Tibial artery (tissue), 4 donors: ENCODE results near the gene UNC5CL.

Experiments
- DNase-seq, 2 donors: peaks; one replicate each; pipeline ENCODE4 v3.0.0-alpha.2; 2019
- H3K27ac ChIP-seq, 2 donors: fragments of 200-600 bp; sonication (generic) in 1 of 2; 1 replicate in 1 of 2; 2 replicates in 1 of 2; pipeline ENCODE4 v1.5.1; 2018 to 2019; ENCODE audit warnings: mild to moderate bottlenecking in 1 of 2
- H3K27me3 ChIP-seq, 2 donors: fragments of 200-600 bp; sonication (generic) in 1 of 2; one replicate each; pipeline versions ENCODE4 v1.5.1 to v1.6.0; 2016 to 2019
- H3K36me3 ChIP-seq, 3 donors: fragments of 200-600 bp; sonication (generic) in 2 of 3; one replicate each; pipeline ENCODE4 v1.5.1; 2016 to 2019; ENCODE audit warnings: mild to moderate bottlenecking in 2 of 3
- H3K4me1 ChIP-seq, 4 donors: fragments of 200-600 bp; sonication (generic) in 2 of 4; 1 replicate in 3 of 4; 2 replicates in 1 of 4; pipeline ENCODE4 v1.5.1; 2016 to 2019
- H3K4me3 ChIP-seq, 2 donors: fragments of 200-600 bp; sonication (generic) in 1 of 2; 1 replicate in 1 of 2; 2 replicates in 1 of 2; pipeline ENCODE4 v1.5.1; 2018 to 2019; ENCODE audit warnings: mild to moderate bottlenecking in 2 of 2
- H3K9me3 ChIP-seq, 3 donors: fragments of 200-600 bp; sonication (generic) in 1 of 3; one replicate each; pipeline ENCODE4 v1.5.1; 2016 to 2019
- CTCF ChIP-seq, 2 experiments: fragments of 200-600 bp in 1 of 2; fragments of 450-650 bp in 1 of 2; IDR thresholded peaks; one replicate each; pipeline ENCODE4 v1.5.1; 2017 to 2019; ENCODE audit warnings: antibody characterized with exemption in 2 of 2, mild to moderate bottlenecking in 1 of 2, moderate library complexity in 1 of 2
- intact Hi-C: fragments of 100-400 bp; cut with DNase I; formaldehyde crosslinking; loops from one replicate; pipeline ENCODE4 v1.15.0; 2023; ENCODE audit warnings: low total_unique reads

Gene UNC5CL

DNA sequence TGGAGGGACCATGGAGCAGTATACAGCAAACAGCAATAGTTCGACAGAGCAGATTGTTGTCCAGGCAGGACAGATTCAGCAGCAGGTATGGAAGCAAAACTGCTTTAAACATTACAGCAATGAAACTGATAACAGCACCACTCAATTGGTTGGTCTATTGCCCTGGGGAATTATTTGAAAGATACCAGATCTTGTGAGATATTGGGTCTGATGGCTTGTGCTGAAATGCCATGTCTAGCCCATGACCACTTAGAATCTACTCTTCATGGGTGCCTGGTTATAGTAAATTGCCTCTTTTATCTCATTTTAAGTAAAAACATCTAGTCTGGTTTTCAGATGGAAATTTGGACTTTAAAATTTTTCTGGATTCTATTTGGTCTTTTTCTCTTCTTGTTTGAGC, 40.1 kb upstream of the UNC5CL start:
- H3K36me3 ChIP-seq, result peaks cover 22 to 26% (median 24%) of the 10 kb centered on the region in 3 donors
- H3K4me1 ChIP-seq, result peaks cover 0 to 29% (median 16%) of the 10 kb centered on the region in 4 donors
- intact Hi-C loops, result no loop called here
- H3K4me3 ChIP-seq, result no peak overlapping the region
- no peak for DNase-seq
- no peaks in the 10 kb centered on the region for H3K27me3 ChIP-seq
- H3K9me3 ChIP-seq, result no peaks in the 10 kb centered on the region
- no peak for TF ChIP-seq CTCF (IDR thresholded peaks at IDR 0.05)
- no peak overlapping the region for H3K27ac ChIP-seq

DNA sequence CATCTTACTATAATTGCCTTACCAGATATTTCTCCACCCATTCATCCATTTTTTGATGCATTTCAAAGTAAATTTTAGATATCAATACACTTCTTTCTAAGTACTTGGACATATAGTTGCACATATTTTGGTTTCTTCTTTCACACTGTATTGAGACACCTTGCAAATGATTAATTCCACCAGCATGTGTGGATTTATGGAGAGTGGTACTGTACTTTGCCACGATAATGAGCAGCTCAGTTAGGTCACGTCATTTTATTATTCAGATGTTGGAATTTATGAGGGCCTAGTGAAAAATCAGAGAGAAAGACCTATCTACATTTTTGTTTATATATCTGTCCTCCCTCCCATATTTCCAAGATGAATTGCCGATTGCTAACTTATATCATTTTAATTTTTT, 39.1 kb upstream of the UNC5CL start:
- no peak for DNase-seq
- Histone ChIP-seq H3K27me3 (no peaks in the 10 kb centered on the region), H3K36me3 (peaks cover 13 to 21% (median 19%) of the 10 kb centered on the region in 3 donors), H3K27ac (no peak overlapping the region), H3K9me3 (no peaks in the 10 kb centered on the region), H3K4me1 (peaks cover 0 to 29% (median 18%) of the 10 kb centered on the region in 4 donors), H3K4me3 (no peak overlapping the region)
- intact Hi-C loops, result no loop called here
- no peak for TF ChIP-seq CTCF (IDR thresholded peaks at IDR 0.05)

GRCh38 chr6:41077536-41077935, 38.5 kb upstream of the UNC5CL start:
- Histone ChIP-seq H3K36me3 (peaks cover 13 to 21% (median 19%) of the 10 kb centered on the region in 3 donors), H3K4me3 (no peak overlapping the region), H3K9me3 (no peaks in the 10 kb centered on the region), H3K4me1 (peaks cover under 1 to 29% (median 18%) of the 10 kb centered on the region in 4 donors), H3K27ac (no peak overlapping the region), H3K27me3 (no peaks in the 10 kb centered on the region)
- DNase-seq, result no peak
- no peak for TF ChIP-seq CTCF (IDR thresholded peaks at IDR 0.05)
- intact Hi-C loops, result no loop called here

GRCh38 chr6:41075651-41076626, 36.9 kb upstream of the UNC5CL start:
- H3K4me3 ChIP-seq, result peak overlapping the region in 1 of 2 donors; percentile 85
- H3K27ac ChIP-seq, result peak overlapping the region; percentile 99
- H3K9me3 ChIP-seq, result no peaks in the 10 kb centered on the region
- intact Hi-C loops, result no loop called here
- H3K36me3 ChIP-seq, result peaks cover 13 to 17% (median 15%) of the 10 kb centered on the region in 3 donors
- no peaks in the 10 kb centered on the region for H3K27me3 ChIP-seq
- no peak for TF ChIP-seq CTCF (IDR thresholded peaks at IDR 0.05)
- H3K4me1 ChIP-seq, result peaks cover 5 to 32% (median 20%) of the 10 kb centered on the region in 4 donors
- no peak for DNase-seq

DNA sequence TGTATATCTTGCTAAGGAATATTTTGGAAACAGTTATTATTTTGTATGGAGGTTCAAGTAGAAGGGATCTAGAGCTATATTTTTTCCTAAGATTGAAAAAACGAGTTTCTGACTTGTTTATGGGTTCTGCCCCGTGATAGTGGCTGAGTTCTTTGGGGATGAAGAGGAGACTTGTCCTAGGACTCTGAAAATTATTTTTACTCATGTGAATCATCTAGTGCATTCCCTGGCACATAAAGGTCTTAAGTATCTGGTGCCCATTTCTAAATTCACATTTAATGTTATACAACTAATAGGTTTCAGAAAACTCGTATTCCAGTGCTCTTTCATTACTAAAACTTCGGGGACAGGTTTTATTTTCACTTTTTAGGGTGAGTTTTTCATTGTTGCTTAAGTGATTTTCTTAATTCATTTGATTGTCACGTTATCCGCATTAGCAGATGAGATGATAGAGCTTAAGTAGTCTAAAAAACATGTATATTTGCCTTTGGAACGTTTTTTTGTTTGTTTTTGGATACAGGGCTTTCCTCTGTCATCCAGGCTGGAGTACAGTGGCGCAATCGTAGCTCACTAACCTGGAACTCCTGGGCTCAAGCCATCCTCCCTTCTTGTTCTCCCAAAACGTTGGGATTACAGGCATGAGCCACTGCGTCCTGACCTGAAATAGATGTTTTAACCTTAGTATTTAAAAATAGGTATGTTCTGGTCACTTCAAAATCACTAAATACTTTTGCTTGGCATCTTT, 35.8 kb upstream of the UNC5CL start:
- H3K27ac ChIP-seq, result peak overlapping the region; percentile 99
- TF ChIP-seq CTCF (IDR thresholded peaks at IDR 0.05), result no peak
- H3K27me3 ChIP-seq, result no peaks in the 10 kb centered on the region
- H3K4me1 ChIP-seq, result peaks cover 5 to 39% (median 25%) of the 10 kb centered on the region in 4 donors
- peak in 1 of 2 donors; percentile 55 for DNase-seq
- peak overlapping the region; percentile 85 to 89 for H3K4me3 ChIP-seq
- intact Hi-C loops, result no loop called here
- H3K9me3 ChIP-seq, result no peaks in the 10 kb centered on the region
- peaks cover 4 to 7% (median 6%) of the 10 kb centered on the region in 3 donors for H3K36me3 ChIP-seq
